TTC549 (cell line): ENCODE results near the gene ZNF143.
"Not testable (repeated sequence)": the region's sequence is repeated elsewhere in the genome, so short reads cannot be mapped to it uniquely, and the experiment has no call there.

Experiments used
- FAIRE-seq: peaks from 2 replicates; lab custom pipeline; 2012; peaks lifted over from hg19 to GRCh38; lab: Jason Lieb, UNC

The ZNF143 gene

DNA sequence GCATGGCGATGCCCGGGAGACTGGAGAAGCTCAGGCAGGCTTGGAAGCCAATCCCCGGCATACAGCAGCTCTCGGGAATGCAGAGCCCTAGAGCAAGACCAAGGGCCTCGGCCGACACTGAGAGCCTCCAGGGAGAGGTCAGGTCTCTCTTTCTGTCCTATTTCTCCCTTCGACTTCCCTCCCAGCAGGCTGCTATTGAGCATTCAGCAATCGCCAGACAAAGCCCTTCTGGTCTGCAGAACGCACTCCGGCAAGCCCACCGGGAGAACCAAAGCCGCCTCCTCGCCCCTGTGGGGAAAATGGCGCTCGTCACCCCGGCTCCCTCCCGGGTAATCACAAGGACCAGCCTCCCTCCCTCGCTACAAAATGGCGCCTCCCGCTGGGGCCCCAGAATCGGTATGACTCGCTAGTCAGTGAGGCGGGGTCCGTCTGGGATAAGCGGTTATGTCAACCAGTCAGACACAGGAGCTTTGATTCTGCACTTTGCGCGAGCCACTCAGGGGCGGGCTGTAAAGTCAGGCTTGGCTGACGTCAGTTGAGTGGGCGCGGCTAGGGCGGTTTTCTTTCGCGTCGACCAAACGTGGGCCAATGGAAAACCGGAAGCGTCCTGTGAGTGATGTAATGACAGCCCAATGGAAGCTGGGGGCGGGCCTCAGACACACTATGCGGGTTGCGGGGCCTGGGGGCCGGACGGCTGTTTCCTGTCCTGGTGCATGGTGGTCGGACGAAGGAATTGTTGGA lies at the start of gene ZNF143:
Gene ZNF143 (plus strand): TSS at position 691 of the 741 bp plus-strand sequence. CDS start 10,297 bp downstream, outside the sequence.
- peak; percentile 90 for FAIRE-seq

DNA sequence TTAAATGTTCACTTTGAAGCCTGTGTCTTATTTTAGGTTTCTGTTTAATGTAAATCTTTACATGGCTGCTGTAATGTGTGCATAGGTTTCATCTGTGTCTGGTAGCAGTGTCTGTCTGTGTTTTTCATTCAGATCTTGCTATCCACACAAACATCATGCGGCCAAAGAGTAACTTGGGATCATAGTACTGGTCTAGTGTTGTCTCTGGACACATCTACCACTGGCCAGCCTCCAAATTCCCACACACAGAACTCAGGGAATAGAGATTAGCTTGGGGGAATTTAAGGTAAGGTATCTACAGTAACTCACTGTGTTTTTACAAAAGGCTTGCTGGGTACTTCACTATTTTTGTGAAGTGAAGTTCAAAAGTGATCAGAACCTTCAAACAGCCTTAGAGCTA lies 32.1 kb upstream of the ZNF143 start:
- FAIRE-seq, result no peak

DNA sequence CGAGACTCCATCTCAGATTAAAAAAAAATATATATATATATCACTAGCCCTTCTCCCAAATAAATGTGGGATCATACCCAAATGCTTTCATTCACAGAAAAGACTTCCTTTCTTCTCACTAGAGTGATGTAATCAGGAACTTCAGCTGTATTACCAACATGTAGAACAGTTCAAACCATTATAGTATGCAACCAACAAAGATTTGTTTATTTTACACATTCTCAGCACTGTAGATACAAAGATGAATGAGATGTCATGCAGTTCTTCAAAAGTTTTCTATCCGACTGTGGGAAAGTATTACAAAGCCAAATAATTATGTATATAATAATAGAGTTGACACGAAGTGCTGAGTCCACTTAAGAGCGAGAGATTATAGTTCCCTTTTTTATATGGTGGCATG lies 22.2 kb upstream of the ZNF143 start:
- no peak for FAIRE-seq

DNA sequence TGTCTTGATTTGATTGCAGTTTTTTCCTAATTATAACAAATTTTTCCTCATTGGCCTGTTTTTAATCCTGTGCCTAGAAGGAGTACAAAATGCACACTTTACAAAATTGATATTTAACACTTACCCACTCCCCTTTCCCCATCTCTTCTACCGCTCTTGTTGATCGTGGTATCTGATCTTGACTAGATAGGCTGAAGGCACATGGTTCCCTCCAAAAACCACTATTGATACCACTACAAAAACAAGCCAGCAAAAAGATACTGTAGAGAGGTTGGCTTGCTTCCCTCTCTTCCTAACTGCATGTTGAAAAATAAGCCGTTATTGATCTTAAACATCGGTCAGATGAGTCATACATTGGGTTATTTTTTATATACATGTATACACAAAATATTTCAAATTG lies 14.6 kb upstream of the ZNF143 start:
- FAIRE-seq, result no peak

DNA sequence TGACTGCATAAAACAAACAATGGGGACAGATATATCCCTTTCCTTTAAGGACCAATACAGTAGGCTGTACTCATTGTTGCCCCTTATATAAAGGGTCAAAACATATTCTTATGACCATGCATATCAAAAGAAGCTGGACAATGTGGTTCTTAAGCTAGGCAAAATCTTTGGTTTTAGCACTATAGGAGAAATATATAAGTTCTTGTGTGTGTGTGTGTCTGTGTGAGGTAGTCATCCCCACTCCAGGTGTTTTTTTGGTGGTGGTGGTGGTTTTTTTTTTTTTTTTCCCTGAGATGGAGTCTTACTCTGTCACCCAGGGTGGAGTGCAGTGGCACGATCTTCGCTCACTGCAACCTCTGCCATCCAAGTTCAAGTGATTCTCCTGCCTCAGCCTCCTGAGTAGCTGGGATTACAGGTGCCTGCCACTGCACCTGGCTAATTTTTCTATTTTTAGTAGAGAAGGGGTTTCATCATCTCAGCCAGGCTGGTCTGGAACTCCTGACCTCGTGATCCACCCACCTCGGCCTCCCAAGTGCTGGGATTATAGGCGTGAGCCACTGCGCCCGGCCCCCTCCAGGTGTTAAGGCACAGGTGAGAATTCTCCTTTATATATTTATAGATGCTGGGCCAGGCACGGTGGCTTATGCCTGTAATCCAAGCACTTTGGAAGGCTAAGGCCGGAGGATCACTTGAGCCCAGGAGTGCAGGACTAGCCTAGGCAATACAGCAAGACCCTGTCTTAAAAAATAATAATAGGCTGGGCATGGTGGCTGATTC lies 12.0 kb upstream of the ZNF143 start:
- FAIRE-seq, result no peak

DNA sequence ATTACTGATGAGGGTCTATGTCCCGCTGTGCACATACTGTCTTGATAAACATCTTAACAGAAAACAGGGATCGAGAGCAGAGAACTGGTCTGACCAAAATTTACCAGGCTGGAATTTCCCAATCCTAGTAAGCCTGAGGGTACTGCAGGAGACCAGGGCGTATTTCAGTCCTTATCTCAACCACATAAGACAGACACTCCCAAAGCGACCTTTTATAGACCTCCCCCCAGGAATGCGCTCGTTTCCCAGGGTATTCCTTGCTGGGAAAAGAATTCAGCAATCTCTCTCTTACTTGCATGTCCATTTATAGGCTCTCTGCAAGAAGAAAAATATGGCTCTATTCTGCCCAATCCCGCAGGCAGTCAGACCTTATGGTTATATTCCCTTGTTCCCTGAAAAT lies 8.8 kb upstream of the ZNF143 start:
- FAIRE-seq, result not testable (repeated sequence)

DNA sequence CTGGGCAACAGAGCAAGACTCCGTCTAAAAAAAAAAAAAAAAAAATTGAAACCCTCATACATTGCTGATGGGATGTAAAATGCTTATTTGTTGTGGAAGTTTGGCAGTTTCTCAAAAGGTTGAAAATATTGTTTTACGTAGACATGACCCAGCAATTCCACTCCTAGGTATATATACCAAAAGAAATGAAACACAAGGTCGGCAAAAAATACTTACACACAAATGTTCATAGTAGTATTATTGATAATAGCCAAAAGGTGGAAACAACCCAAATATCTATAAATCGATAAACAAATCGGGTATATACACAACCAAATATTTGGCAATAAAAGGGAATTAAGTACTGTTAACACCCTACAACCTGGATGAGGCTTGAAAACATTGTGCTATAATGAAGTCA lies 5.1 kb upstream of the ZNF143 start:
- FAIRE-seq, result no peak

DNA sequence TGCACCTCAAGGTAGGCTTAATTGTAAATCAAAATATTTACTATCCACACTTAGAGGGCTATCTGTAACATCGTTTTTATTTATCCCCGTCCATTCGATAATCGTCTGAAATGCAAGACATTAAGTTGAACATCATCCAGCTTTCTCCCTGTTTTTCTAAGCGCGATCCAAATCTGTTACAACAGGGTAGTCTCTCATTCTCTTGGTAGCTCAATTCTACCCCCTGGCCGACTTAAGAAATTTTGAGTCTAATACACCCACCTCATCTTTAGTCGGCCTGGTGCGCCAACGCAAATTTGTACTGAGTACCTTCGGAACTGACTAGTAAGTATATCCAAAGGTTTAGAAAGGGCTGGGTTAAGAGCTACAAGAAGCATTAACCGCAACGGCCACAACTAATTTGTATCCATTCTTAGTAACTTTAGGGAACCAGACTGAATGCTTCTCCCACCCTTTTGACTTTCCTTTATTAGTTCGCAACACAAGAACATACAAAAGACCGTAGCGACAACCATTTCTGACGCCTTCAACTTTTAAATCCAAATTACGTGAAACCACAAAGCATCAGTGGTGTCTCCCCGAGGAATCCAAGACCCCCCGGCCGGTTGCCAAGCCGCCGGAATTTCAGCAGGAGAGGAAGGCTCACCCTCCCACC lies 1.0 kb upstream of the ZNF143 start:
- no peak for FAIRE-seq

DNA sequence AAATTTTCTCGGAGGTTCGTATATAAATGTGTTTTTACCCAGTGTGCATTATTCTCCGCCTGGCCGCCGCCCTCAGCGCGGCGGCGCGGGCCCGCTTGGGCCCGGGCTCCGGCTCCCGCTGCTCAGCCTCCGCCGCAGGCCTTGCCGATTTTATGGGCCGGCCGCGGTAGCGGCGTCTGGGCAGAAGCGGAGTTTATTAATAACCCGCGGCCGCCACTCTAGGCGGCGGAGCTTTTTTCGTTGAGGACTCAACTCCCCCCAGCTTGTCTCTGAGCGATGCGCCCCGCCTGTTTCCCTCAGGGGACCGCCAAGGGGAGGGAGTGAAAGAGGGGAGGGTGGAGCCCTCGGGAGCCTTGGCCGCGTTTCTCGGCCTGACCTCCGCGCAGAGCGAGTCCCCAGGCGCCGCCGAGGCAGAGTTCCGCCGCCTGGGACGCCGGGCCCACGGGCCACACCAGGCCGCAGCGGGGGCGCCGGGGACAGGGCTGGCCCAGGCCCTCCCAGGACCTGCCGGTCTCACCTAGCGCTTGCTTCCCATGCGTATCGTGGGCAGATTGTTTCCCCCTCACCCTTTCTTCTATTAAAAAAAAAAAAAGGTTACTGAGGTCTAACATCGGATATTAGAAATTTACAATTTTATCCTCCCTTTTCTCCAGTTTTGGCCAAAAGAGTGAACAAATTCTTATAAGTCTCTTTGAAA lies 399 bp downstream of the ZNF143 start:
- no peak for FAIRE-seq

DNA sequence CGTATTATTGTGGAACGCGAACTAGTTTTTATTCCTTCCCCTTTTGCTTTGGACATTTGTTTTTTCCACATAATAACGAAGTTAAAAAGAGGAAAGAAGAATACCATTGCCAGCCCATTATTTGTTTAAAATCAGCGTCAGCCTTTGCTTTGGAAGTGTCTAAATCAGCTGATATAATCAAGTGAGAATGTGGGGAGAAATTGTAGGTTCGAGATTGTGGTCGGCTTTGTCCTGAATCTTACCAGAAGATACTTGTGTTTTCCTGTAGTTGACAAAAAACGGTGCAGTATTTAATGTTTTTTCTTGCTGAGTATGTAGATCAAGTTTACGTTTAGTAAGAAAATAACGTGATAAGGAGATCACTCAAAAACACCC lies 935 bp downstream of the ZNF143 start:
- FAIRE-seq, result no peak

DNA sequence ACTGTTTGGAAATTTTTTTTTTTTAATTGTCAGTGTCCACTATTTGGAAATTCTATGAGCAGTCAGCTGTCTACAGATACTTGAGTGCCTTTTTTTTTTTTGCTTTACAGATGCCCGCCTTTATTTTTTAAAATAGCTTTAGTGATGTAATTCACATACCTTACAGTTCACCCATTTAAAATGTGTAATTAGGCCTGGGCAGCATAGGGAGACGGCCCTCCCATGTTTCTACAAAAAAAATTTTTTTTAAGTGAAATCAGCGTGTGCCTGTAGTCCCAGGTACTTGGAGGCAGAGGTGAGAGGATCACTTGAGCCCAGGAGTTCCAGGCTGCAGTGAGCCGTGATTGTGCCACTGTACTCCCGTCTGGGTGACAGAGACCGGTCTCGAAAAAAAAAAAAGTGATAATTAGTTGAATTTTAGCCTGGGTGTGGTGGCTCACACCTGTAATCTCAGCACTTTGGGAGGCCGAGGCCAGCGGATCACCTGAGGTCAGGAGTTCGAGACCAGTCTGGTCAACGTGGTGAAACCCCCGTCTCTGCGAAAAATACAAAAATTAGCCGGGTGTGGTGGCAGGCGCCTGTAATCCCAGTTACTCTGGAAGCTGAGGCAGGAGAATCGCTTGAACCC lies 1.5 kb downstream of the ZNF143 start:
- no peak for FAIRE-seq

DNA sequence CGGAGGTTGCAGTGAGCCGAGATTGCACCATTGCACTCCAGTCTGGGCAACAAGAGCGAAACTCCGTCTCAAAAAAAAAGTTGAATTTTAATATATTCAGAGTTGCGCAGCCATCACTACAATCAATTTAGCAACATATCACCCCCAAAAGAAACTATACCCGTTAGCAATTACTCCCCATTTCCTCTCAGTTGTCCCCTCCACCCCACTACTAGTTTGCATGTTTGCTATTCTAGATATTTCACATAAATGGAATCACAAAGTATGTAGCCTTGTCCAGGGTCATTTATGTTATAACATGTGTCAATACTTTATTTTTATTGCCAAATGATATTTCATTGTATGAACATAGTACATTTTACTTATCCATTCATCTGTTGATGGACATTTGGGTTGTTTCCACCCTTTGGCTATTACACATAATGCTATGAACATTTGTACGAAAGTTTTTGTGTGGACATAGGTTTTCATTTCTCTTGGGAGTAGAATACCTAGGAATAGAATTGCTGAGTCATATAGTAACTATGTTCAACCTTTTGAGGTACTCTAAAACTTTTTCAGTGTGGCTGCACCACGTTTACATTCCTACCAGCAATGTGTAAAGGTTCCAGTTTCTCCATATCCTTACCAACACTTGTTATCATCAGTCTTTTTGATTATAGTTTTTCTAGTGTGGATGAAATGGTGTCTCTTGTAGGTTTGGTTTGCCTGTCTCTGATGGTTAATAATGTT lies 2.2 kb downstream of the ZNF143 start:
- no peak for FAIRE-seq

DNA sequence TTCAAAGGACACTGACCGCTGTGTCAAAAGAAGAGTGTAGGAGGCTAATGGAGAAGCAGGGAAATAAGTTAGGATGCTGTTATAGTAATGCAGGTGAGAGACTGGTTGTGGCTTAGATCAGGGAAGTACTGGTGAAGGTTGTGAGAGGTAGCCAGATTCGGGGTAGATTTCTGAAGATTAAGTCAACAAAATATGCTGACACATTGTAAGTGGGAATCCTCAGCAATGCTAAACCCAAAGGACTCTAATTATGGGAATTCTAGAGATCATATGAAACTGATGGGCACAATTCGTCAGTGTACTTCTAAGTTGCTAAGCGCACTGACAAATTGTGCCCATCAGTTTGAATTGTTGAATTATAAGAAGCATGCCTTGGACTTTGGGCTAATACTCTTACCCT lies 10.0 kb downstream of the ZNF143 start:
- FAIRE-seq, result no peak

DNA sequence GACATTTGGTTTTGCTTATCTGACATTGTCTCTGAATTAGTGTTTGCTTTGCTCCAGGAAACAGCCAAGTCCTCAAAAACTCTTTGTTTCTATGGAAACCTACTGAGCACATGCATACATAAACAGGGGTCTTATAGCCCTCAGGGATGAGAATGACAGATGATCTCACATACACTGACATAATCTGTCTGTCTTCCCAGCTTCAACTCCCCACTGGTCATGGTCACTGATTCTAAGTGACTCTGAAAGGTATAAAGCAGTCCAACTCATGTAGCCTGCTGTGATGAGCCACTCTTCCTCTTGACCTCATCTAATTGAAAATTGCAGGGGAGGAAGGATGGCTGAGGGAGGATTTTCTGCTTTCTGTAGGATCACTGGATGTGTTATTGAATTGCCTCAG lies 12.6 kb downstream of the ZNF143 start:
- FAIRE-seq, result no peak

DNA sequence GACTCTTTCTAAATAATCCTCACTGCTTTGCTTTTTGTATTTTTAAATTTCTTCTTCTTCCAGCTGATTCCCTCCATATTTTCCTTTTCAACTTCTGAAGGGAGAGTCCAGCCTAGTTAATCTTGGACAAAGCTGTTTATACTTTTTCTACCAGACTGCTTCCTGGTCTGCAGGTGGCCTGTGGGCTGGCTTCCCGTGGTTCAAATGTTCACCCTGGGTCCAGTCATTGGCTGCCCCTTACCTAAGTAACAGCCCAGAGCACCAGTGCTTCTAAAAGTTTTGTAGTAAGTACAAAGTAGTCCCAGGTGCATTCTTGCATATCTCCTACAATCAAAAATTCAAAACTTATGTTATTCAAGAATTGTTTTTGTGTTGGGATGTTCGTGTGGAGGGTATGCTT lies 19.1 kb downstream of the ZNF143 start:
- FAIRE-seq, result no peak

DNA sequence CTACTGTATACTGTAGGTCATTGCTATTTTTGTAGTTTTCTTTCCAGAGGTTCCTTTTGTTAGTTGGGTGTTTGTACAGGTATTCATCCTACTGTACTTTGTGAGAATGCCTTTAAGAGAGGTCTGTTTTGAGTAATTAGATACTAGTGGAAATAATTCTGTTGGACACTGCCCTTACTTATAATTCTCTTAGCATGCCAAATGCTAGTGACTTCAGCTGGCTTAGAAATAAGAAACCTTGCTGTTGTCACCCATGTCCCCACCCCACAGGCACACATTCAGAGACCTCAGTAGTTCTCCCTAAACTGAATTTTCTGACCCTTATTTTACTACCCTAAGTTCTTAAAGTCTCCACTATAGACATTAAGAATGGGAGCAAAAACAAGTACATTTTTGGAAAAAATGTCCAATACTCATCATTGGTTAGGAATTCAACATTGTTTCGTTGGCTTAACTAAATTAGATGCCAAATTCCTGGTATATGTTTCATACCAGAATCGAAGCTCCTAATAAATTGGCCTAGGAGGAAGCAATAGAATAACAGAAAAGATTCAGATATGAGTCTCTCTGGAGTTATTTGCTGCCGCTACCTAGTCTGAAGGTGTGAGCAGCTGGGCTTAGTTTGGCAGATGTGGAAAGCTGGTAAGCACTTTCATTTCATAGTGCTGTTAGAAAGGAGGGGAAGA lies 28.4 kb downstream of the ZNF143 start:
- no peak for FAIRE-seq

DNA sequence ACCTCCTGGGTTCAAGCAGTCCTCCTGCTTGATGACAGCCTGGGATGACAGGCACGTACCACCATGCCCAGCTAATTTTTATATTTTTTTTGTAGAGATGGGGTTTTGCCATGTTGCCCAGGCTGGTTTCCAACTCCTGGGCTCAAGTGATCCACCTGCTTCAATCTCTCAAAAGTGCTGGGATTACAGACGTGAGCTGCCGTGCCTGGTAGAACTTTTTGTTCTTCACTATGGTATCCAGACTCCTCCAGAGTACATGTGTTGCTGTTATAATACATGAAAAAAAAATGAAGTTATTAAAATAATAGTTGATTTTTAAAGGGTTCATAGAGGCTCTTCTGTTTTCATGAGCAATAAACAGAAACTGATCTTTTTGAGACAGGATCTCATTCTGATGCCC lies 29.6 kb downstream of the ZNF143 start:
- FAIRE-seq, result no peak

DNA sequence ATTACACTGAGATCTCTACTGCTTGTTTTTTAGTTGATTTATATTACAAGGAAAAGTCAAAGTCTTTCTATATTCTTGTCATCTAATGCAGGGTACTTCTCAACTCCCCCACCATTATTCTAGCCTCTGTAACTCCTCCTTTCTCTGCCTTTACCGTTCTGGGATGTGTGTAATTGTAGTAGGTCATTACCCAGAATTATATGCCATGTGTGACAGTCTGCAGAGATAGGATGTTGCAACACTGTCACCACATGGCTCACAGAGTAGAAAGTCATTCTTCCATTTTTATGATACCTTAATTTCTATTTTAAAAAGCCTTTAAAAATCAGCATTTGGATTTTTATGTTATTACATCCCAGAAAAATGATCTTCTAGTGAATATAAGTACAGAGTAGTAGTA lies 32.7 kb downstream of the ZNF143 start:
- no peak for FAIRE-seq

DNA sequence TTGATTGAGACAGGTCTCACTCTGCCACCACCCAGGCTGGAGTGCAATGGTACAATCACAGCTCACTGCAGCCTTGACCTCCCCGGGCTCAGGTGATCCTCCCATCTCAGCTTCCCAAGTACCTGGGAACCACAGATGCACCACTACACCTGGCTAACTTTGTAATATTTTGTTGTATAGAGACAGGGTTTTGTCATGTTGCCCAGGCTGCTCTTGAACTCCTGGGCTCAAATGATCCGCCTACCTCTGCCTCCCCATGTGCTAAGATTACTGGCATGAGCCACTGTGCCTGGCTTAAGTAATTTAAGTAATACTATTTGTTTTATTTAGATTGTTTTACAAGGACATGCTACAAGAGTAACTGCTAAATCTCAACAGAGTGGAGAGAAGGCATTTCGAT lies 33.5 kb downstream of the ZNF143 start:
- FAIRE-seq, result no peak

DNA sequence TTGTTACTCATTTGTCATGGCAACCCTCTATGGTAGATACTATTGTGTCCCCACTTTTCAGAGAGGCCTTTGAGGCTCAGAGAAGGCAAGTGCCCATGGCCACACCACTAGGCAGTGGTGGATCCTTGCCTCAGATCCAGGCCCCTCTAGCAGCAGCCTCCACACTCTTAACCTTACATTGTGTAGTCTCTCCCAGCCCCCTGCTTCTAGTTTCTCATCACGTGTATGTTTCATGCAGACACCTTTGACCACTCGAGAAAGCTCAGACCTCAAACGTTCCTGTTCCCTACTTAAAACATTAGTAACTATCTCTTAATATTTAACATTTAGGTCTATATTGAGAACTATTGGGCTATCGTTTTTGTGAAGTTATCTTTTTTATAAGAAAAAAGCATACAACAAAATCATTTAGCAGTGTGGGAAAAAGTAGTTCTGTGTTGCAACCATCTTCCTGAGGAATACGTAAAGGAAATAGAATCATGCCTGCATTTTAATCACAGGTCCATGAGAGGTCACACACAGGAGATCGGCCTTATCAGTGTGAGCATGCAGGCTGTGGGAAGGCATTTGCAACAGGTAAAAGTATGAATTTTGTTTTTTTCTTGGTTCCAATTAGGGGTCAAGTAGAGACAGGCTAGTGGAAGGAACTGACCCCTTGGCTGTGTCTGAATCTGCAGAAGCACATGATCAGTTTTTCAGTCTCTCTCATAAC lies 35.1 kb downstream of the ZNF143 start:
- FAIRE-seq, result no peak
